Mesothelial cell of epicardium (in vitro differentiated cells): ENCODE results near the gene DMD. TPM values are rescaled to one million over a fixed set of nuclear protein-coding genes. Genes with fewer than 3 reads are reported as not detected.

ENCODE experiments used
- DNase-seq, 2 experiments: peaks; one replicate each; pipeline ENCODE4 v3.0.0; 2021; ENCODE audit warnings: low spot score in 2 of 2; ENCODE audit not compliant: unreplicated experiment in 2 of 2
- H3K27ac Mint-ChIP-seq: 2 replicates; pipeline ENCODE4 v1.8.0; 2021; ENCODE audit warnings: mixed read lengths
- H3K27me3 Mint-ChIP-seq: 2 replicates; pipeline ENCODE4 v1.8.0; 2021; ENCODE audit warnings: low read depth, mixed read lengths
- H3K36me3 Mint-ChIP-seq: 2 replicates; pipeline ENCODE4 v1.8.0; 2021; ENCODE audit warnings: mixed read lengths
- H3K4me1 Mint-ChIP-seq: 2 replicates; pipeline ENCODE4 v1.8.0; 2021; ENCODE audit warnings: mixed read lengths
- H3K4me3 Mint-ChIP-seq: 2 replicates; pipeline ENCODE4 v1.8.0; 2021; ENCODE audit warnings: mild to moderate bottlenecking, moderate library complexity, mixed read lengths
- H3K9me3 Mint-ChIP-seq: 2 replicates; pipeline ENCODE4 v1.8.0; 2021; ENCODE audit warnings: mixed read lengths
- CTCF ChIP-seq: fragments of 200-600 bp; sonication (generic); IDR thresholded peaks from one replicate; pipeline ENCODE4 v1.5.0; 2021; ENCODE audit warnings: antibody characterized with exemption; ENCODE audit not compliant: unreplicated experiment
- total RNA-seq: library from RNA; stranded (reverse); gene quantifications from 3 replicates; pipeline ENCODE4 v1.2.1, GENCODE V29; 2021

The DMD gene
- total RNA-seq, 1 donor from 2014 or later = 79.4 TPM

GRCh38 chrX:31199840-31200114, 2011.6 kb downstream of the DMD start:
- peaks cover 2% of the 10 kb centered on the region for H3K4me1 Mint-ChIP-seq
- no peak for DNase-seq
- TF ChIP-seq CTCF = no peak
- no peak overlapping the region for H3K27ac Mint-ChIP-seq
- H3K27me3 Mint-ChIP-seq = no peaks in the 10 kb centered on the region
- H3K36me3 Mint-ChIP-seq = peaks cover 21% of the 10 kb centered on the region
- peaks cover 36% of the 10 kb centered on the region for H3K9me3 Mint-ChIP-seq
- H3K4me3 Mint-ChIP-seq = no peak overlapping the region

DNA sequence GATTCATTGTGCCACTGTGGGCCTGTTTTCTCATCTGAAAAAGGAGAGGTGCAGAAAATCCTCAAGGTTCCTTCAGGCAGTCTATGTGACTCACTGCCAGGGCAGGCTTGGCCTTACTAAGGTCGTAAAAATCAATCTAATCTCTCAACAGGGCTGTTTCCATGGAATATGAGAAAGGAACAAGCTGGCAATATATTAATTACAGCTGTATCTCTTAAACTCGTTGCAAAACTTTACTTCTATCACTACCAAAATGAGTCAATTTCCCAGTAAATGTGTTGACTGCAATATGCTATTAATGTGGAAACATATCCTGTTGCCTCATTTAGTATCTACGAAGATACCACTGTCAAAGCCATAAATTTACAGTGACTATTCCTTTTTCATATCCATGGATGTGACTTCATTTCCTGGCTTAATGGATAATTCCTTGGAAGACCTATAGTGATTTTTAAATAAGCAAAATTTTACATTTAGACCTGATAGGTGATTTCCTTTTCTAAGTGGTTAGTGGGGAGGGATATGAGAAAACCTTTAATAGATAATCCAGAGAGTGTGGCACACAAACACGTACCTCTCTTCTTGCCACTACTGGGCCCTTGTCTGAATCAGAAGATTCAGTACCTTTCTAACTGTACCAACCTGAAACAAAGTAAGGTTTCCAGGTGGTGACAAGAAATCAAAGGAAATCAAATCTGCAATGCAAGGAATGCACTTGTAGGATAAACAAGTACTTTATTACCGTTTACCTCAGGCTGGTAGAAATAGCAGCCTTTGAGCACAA, 2012.1 kb downstream of the DMD start:
- H3K27me3 Mint-ChIP-seq = no peaks in the 10 kb centered on the region
- peaks cover 40% of the 10 kb centered on the region for H3K9me3 Mint-ChIP-seq
- peaks cover 24% of the 10 kb centered on the region for H3K36me3 Mint-ChIP-seq
- H3K4me3 Mint-ChIP-seq = no peak overlapping the region
- no peak for TF ChIP-seq CTCF
- H3K27ac Mint-ChIP-seq = no peak overlapping the region
- peaks cover 2% of the 10 kb centered on the region for H3K4me1 Mint-ChIP-seq
- DNase-seq = no peak

GRCh38 chrX:31190221-31190975, 2021.0 kb downstream of the DMD start:
- Mint-ChIP-seq H3K27ac (no peak overlapping the region), H3K27me3 (no peaks in the 10 kb centered on the region), H3K4me3 (no peak overlapping the region), H3K36me3 (peaks cover 15% of the 10 kb centered on the region), H3K4me1 (no peaks in the 10 kb centered on the region), H3K9me3 (peaks cover 44% of the 10 kb centered on the region)
- DNase-seq = no peak
- no peak for TF ChIP-seq CTCF

GRCh38 chrX:31186693-31187338, 2024.5 kb downstream of the DMD start:
- TF ChIP-seq CTCF = no peak
- Mint-ChIP-seq H3K27me3 (no peaks in the 10 kb centered on the region), H3K27ac (no peak overlapping the region), H3K36me3 (peaks cover 7% of the 10 kb centered on the region), H3K4me1 (peaks cover 6% of the 10 kb centered on the region), H3K9me3 (peaks cover 36% of the 10 kb centered on the region), H3K4me3 (no peak overlapping the region)
- DNase-seq = no peak

DNA sequence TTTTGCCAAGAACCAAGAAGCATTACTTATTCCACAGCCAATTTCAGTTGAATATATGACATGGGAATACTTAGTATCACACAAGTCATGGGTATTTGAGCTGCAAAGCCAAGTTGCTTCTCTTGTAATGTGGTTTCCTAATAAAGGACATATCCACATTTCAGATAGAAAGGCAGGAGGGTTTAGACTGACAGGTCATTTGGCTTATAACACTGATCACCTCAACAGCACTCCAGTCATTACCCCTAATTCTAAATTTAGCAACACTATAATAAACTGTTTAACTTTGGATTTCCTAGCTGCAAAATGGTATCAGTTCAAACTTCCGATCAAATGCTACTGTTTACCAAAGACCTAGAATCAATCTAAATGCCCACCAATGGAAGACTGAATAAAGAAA, 2025.5 kb downstream of the DMD start:
- no peak overlapping the region for H3K27ac Mint-ChIP-seq
- no peak for DNase-seq
- no peak for TF ChIP-seq CTCF
- H3K4me1 Mint-ChIP-seq = peaks cover 9% of the 10 kb centered on the region
- H3K27me3 Mint-ChIP-seq = no peaks in the 10 kb centered on the region
- H3K36me3 Mint-ChIP-seq = peaks cover 4% of the 10 kb centered on the region
- peaks cover 31% of the 10 kb centered on the region for H3K9me3 Mint-ChIP-seq
- no peak overlapping the region for H3K4me3 Mint-ChIP-seq
